GM21526 (cell line): ENCODE measurements around the gene TENM3.

Experiments
- ATAC-seq: cut with Tn5 transposase; IDR thresholded peaks from one replicate; pipeline ENCODE4 v1.9.1; 2021; ENCODE audit warnings: moderate library complexity; ENCODE audit not compliant: unreplicated experiment, low FRiP score

The TENM3 gene

GRCh38 chr4:182819751-182820150 lies 576.5 kb downstream of the TENM3 start:
- no peak for ATAC-seq

- no peak for ATAC-seq
Measured at GRCh38 chr4:182822554-182822953, 579.4 kb downstream of the TENM3 start.

- ATAC-seq: peak; percentile 80
Measured at GRCh38 chr4:182823576-182823975, 580.4 kb downstream of the TENM3 start.

- ATAC-seq: no peak
Measured at GRCh38 chr4:182825003-182825402, 581.8 kb downstream of the TENM3 start.

GRCh38 chr4:182825786-182826185 lies 582.6 kb downstream of the TENM3 start:
- no peak for ATAC-seq

- ATAC-seq: no peak
Measured at GRCh38 chr4:182826391-182826790, 583.2 kb downstream of the TENM3 start.

GRCh38 chr4:182827166-182827565 lies 584.0 kb downstream of the TENM3 start:
- ATAC-seq: no peak

- no peak for ATAC-seq
Measured at GRCh38 chr4:182827954-182828353, 584.8 kb downstream of the TENM3 start.

GRCh38 chr4:182828360-182829025 lies 585.3 kb downstream of the TENM3 start:
- ATAC-seq: no peak

- ATAC-seq: no peak
Measured at GRCh38 chr4:182829196-182829595, 586.0 kb downstream of the TENM3 start.

- no peak for ATAC-seq
Measured at GRCh38 chr4:182831376-182831775, 588.2 kb downstream of the TENM3 start.

- ATAC-seq: no peak
Measured at GRCh38 chr4:182832352-182833120, 589.3 kb downstream of the TENM3 start.

GRCh38 chr4:182835006-182835740 lies 592.0 kb downstream of the TENM3 start:
- no peak for ATAC-seq

- ATAC-seq: no peak
Measured at GRCh38 chr4:182837831-182838230, 594.6 kb downstream of the TENM3 start.

- ATAC-seq: no peak
Measured at GRCh38 chr4:182838535-182838934, 595.3 kb downstream of the TENM3 start.

- ATAC-seq: no peak
Measured at GRCh38 chr4:182839256-182839655, 596.1 kb downstream of the TENM3 start.

- no peak for ATAC-seq
Measured at GRCh38 chr4:182840108-182840507, 596.9 kb downstream of the TENM3 start.

GRCh38 chr4:182842104-182842600 lies 599.0 kb downstream of the TENM3 start:
- ATAC-seq: no peak

- no peak for ATAC-seq
Measured at GRCh38 chr4:182842759-182843390, 599.7 kb downstream of the TENM3 start.

- ATAC-seq: no peak
Measured at GRCh38 chr4:182843808-182844325, 600.7 kb downstream of the TENM3 start.

- ATAC-seq: no peak
Measured at GRCh38 chr4:182845618-182846017, 602.4 kb downstream of the TENM3 start.
